ENCODE data around the gene GAD1. TPM values are rescaled to one million over a fixed set of nuclear protein-coding genes. Genes with fewer than 3 reads are reported as not detected.

The GAD1 gene
- 8.0 and 8.9 TPM in 2 replicates for total RNA-seq

GRCh38 chr2:170816504-170817092 lies at the start of gene GAD1:
GAD1 (plus strand) TSS chr2:170816887; CDS start chr2:170818592, 1,705 bp downstream.
- intact Hi-C loops (cut with micrococcal nuclease) = loop anchor here (1.0 to 5.0 kb wide), 7 partner anchors 56 to 1454 kb away; partner anchors contain the start of genes GORASP2 and LRP2

- intact Hi-C loops (cut with micrococcal nuclease) = loop anchor here (1.0 to 5.0 kb wide), 6 partner anchors 44 to 1787 kb away; partner anchors contain the start of genes GORASP2, PDK1, TLK1 and UBR3
These were observed 46.6 kb upstream of the GAD1 start, which contains the start of gene ERICH2 for GRCh38 chr2:170770008-170770605. ERICH2 (plus strand) TSS chr2:170770378; CDS start chr2:170770682, 304 bp downstream.

GRCh38 chr2:170770606-170771420 lies 45.9 kb upstream of the GAD1 start:
- intact Hi-C loops (cut with micrococcal nuclease) = loop anchor here (1.0 to 5.0 kb wide), 6 partner anchors 43 to 1786 kb away; partner anchors contain the start of genes GORASP2, PDK1, TLK1 and UBR3

GRCh38 chr2:170771421-170771937 lies 45.2 kb upstream of the GAD1 start:
- intact Hi-C loops (cut with micrococcal nuclease) = loop anchor here (2.0 to 5.0 kb wide), 5 partner anchors 55 to 1786 kb away; partner anchors contain the start of genes GORASP2, PDK1, TLK1 and UBR3

GRCh38 chr2:170772295-170772694 lies 44.4 kb upstream of the GAD1 start:
- intact Hi-C loops (cut with micrococcal nuclease) = loop anchor here (2.0 to 5.0 kb wide), 4 partner anchors 390 to 1785 kb away; partner anchors contain the start of genes PDK1, TLK1 and UBR3

- intact Hi-C loops (cut with micrococcal nuclease) = loop anchor here (5.0 kb wide), 3 partner anchors 388 to 1783 kb away; partner anchors contain the start of genes PDK1, TLK1 and UBR3
These were observed 42.6 kb upstream of the GAD1 start for GRCh38 chr2:170774074-170774473.

- intact Hi-C loops (cut with micrococcal nuclease) = no loop called here
These were observed 37.8 kb upstream of the GAD1 start for GRCh38 chr2:170778900-170779299.

- intact Hi-C loops (cut with micrococcal nuclease) = no loop called here
These were observed 37.4 kb upstream of the GAD1 start for GRCh38 chr2:170779304-170779703.

- intact Hi-C loops (cut with micrococcal nuclease) = no loop called here
These were observed 34.0 kb upstream of the GAD1 start for GRCh38 chr2:170782673-170783072.

GRCh38 chr2:170783549-170783948 lies 33.1 kb upstream of the GAD1 start:
- intact Hi-C loops (cut with micrococcal nuclease) = no loop called here

- intact Hi-C loops (cut with micrococcal nuclease) = no loop called here
These were observed 17.7 kb upstream of the GAD1 start for GRCh38 chr2:170798996-170799395.

GRCh38 chr2:170806548-170806947 lies 10.1 kb upstream of the GAD1 start:
- intact Hi-C loops (cut with micrococcal nuclease) = no loop called here

GRCh38 chr2:170812710-170813600 lies 3.7 kb upstream of the GAD1 start:
- intact Hi-C loops (cut with micrococcal nuclease) = loop anchor here (1.0 to 5.0 kb wide), 2 partner anchors 326 to 489 kb away; no protein-coding TSS in a partner anchor

- intact Hi-C loops (cut with micrococcal nuclease) = loop anchor here (1.0 to 5.0 kb wide), 3 partner anchors 44 to 444 kb away; partner anchors contain the start of gene ERICH2
These were observed 2.8 kb upstream of the GAD1 start for GRCh38 chr2:170813611-170814532.

GRCh38 chr2:170814533-170815230 lies 2.0 kb upstream of the GAD1 start:
- intact Hi-C loops (cut with micrococcal nuclease) = loop anchor here (1.0 to 5.0 kb wide), 7 partner anchors 44 to 1452 kb away; partner anchors contain the start of genes ERICH2 and LRP2

- intact Hi-C loops (cut with micrococcal nuclease) = loop anchor here (1.0 to 5.0 kb wide), 4 partner anchors 308 to 1453 kb away; partner anchors contain the start of gene LRP2
These were observed 1.4 kb upstream of the GAD1 start for GRCh38 chr2:170815311-170815710.

GRCh38 chr2:170815746-170816503 lies 762 bp upstream of the GAD1 start:
- intact Hi-C loops (cut with micrococcal nuclease) = loop anchor here (1.0 to 5.0 kb wide), 8 partner anchors 57 to 1454 kb away; partner anchors contain the start of genes GORASP2 and LRP2

Data from T-helper 2 cell treated with Interferon-gamma antibody and Interleukin-4, amounts not matched to agents 100 ng/mL and 5 ng/mL, for 36 hours (primary cell).